ENCODE data around the gene CPNE4.

GRCh38 chr3:131803113-131803512 lies 231.7 kb downstream of the CPNE4 start:
- TF ChIP-seq CTCF (IDR thresholded peaks at IDR 0.05; ENCODE audit: low read length) (no peak), EZH2 (optimal IDR thresholded peaks at IDR 0.05; ENCODE audit: low read depth, low read length) (no peak)
